HG03097 (cell line): ENCODE results near the gene USP6NL.

Experiments used
- ATAC-seq: cut with Tn5 transposase; IDR thresholded peaks from one replicate; pipeline ENCODE4 v1.9.1; 2021; ENCODE audit not compliant: unreplicated experiment, low FRiP score

The USP6NL gene

DNA sequence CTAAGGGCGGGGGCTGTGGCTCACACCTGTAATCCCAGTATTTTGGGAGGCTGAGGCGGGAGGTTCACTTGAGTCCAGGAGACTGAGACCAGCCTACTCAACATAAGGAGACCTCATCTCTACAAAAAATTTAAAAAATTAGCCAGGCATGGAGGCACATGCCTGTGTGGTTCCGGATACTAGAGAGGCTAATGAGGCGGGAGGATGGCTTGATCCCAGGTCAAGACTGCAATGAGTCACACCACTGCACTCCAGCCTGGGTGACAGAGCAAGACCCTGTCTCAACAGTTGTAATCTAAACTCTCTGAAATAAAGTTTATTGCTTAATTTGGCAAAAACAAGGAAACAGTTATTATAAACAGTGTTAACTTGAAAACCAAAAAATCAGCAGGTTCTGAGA is 123.3 kb downstream of the USP6NL start:
- ATAC-seq: no peak

DNA sequence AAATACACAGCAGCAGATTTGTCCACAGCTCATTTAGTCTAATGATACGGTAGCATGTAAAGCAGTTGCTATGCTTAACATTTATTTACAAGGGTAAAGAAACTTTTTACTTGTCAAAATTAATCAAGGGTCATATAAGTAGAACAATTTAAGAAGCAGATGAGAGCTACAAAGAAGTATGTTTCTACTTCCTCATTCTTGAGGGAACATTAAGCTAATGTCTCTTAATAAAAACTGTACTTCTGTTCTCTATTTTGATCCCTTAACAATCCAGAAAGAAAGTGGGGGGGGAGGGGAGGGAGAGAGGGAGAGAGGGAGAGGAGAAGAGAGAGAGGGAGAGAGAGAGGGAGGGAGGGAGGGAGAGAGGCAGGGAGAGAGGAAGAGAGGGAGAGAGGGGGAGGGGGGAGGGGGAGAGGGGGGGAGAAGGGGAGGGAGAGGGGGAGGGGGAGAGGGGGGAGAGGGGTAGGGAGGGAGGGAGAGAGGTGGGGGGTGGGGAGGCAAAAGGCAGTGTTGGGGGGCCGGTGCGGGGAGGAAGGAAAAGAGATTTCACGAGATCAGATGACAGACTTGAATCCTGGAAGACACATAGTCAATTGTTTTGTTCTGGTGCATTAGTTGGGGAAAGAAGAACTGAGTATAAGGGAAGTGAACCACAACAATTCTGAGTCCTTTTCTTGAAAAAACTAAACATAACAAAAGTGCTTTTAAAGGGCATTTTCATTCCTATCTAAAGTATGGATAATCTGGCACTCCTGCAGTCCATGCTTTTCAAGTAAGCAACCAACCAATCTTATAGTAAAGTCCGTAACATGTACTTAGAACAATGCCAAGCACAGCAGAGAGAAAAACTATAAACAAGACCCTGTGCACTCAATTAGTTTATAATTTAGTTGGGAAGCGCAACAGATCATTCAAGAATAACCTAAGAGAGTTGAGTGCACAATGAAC is 128.0 kb downstream of the USP6NL start:
- no peak for ATAC-seq

DNA sequence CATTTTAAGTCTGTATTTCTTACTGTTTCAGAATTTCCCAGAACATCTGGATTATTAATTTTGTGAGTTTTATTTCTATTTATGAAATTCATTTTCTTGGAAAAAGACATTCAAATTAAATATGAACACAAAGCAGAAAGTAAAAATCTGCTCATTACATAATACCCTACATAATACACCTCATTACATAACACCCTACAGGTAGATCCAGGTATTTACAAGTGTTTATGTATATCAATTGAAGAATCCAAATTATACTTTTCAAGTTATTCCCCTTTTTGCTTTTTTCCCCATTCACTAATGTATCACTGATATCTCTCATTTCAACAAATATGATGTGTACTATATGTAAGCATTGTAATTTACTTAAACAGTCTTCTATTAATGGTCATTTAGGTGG is 129.1 kb downstream of the USP6NL start:
- ATAC-seq: no peak

DNA sequence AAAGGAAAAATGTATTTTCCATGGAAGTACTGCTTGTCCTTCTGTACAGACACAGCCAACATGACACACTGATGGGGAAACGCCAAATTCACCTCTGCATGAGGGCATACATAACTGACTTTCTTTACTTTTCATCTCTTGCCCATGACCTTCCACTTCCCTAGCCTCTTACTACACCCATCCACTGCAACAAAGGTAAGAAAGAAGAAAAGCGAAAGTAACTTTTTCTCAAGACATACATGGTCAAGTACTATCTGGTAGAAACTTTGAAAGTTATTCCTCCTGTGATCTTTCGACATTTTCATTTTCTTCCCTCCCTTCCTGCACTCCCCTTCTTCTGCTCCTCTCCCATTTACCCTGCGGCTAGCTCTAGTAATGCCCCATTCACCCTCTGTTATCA is 130.8 kb downstream of the USP6NL start:
- no peak for ATAC-seq

DNA sequence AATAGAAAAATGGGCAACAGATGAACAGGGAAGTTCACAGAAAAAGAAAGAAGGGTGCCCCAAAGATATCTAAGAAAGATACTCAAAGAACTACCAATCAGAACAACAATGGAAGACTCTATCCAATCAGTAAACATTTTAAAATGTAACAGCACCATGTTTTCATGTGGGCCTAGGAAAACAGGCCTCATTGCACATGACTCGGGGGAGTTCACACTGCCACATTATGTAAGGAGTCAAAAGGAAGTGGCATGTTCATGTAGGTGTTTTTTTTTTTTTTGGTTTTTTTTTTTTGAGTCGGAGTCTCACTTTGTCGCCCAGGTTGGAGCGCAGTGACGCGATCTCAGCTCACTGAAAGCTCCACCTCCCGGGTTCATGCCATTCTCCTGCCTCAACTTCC is 132.2 kb downstream of the USP6NL start:
- no peak for ATAC-seq

DNA sequence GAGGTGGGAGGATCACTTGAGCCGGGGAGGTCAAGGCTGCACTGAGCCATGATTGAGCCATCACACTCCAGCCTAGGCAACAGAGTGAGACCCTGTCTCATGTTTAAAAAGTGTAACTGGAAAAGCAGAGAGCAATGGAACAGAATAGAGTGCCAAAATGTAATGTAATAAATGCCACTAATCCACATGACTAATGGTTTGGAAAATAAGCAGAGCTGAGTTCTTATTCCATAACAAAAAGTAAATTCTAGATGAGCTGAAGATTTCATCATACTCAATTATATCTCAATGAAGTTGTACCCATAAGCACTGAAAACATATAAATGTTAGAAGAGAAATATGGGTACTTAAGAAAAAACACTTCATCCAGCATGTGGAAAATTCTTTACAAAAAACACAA is 132.6 kb downstream of the USP6NL start:
- ATAC-seq: no peak

DNA sequence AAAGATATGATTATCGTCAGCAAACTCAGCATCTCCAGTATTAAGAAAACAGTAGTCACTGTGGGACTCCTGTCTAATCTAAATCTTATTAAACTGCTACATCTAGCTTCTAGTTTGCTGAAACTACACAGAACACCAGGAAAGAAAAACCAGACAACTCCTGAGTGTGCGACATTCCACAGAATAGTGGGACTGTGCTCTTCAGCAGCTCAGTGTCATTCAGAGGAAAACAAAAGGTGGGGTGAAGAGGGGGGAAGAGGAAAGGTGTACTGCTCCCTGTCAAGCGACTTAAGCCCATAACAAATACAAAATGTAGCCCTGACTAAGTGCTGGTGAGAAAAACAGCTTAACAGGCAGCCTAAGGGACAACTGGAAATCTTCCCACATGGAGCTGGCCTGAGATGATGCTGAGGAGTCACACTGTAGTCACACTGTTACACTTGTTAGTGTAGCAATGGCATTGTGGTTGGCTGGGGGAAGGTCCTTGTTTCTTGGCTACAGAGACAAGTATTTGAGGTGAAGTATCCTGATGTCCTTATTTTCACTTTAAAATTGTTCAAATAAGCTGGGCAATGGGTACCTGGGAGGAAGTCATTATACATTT is 135.5 kb downstream of the USP6NL start:
- no peak for ATAC-seq

DNA sequence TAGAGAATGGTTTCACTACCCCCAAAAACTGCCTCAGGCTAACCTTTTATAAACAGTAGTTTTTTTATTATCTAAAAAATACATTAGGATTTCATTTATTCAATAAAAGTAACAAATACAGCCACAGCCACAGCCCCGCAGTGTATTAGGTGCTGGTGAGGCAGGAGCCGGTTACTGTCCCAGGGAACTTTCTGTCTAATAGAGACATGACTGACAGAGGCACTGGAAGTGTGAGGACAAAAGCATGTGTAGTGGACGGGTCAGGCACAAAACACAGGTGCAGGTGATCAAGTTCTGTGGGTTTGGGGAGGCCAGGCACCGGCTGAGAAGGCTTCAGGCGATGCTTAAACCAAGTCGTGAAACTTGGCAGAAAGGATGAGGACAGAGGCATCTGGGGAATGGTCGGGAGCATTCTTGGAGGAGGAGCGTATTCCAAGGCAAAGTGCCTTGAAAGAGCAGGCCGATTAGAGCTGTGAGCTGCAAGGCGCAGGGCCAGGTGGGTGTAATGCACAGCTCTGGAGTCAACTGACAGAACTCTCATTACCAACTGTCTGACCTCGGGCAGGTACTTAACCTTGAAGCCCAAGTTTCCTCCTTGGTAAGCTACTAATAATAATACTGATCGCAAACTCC is 138.2 kb downstream of the USP6NL start:
- ATAC-seq: no peak

DNA sequence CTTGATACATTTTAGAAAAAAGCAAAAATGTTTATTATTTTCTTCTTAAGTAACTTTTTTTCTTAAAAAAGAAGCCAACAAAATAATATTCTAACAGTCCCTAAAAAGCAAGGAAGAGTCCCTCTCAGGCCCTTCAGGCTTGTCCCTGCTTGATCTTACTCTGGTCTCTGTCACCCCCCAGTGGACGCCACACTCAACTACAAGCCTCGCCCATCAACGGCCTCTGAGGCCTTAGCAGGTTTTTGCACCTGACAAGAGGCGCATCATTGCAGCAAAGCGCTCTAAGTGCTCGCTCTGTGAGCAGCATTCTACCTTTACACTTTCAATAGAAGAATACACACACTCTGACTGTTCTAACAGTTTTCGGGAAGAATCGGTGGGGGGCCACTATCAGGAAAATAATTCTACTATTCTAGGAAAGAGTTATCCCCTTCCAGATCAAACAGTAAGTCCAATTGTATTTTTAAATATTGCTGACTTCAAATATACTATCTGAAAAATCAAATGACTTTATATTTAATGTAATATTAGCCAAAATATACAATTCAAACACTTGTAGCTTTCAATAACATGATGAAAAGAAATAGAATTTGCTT is 139.2 kb downstream of the USP6NL start:
- ATAC-seq: no peak

DNA sequence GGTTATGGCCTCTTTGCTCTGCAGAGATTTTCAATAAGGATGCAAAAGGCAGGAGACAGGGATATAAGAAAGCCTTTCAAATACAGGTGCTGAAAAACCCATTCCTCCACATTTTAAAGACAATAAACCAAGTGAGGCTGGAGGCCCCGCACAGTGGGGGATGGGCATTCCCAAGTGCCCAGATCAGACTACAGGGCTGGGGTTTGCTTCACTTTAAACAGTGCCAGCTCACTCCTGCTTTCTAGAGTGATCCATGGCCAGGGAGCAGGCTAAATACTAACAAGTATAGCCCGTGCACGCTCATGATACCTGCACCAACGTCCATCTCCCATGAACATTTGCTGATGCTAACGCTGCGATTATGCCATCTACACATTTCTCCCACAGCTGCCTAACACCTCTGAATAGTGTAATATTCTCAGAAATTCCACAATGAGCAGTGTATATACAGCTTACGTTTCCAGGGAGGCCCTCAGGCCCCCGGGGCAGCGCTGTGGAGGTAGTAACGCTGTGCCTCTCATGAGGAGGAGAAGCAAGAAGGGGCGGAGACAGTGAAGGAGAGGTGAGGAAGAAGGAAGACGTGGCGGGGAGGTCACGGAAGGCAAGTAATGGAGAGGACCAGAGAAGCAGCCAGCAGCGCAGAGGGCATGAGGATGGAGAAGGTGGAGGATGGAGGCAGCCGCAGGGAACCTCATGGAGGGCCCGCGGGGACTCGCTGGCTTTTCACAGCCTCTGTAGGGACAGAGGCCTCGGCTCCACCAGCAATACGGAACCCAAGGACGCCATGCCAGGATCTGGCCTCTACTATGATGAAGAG is 141.7 kb downstream of the USP6NL start:
- ATAC-seq: no peak

DNA sequence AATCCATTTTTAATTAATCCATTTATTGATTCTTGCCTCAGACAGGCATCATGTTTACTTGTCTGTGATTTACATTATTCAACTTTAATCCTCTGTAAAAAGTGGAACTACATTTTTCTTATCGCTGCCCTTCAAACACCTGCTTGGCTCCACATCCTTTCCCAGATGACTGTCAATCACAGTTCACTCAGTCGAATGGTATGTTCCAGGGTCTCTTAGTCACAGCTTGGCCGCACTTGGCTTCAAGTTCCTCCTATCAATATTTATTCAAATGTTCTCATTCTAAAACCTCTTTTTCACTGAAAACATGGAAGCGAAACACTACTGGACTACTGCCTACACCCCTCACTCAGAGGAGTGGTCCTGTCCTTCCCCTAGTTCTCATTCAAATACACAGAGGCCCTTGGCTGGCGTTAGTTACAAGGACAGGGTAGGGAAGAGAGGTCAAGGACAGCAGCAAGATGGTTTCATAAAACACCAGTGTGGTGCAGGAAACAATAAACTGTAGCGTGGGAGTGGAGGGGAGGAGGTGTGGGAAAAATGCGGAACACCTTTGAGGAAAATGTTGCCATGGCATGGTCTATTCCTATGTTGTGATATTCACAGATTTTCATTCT is 143.2 kb downstream of the USP6NL start:
- ATAC-seq: no peak

DNA sequence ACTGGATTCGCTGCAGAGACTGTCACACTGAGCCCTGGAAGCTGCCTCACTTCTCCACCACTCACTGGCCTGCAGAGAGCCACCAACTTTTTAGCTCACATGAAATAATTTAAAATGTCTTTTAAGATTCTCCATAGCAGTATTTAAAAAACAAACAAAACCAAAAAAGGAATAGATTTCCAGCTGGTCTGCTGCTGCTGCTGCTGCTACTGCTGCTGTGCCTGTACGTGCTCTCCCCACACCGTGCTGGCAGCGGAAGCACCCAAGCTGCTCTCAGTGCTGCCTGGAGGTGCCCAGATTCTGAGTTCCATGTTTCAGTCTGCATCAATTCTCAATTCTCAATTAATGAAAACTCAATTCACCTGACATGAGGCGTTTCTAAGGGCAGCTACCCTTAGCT is 146.0 kb downstream of the USP6NL start:
- no peak for ATAC-seq

DNA sequence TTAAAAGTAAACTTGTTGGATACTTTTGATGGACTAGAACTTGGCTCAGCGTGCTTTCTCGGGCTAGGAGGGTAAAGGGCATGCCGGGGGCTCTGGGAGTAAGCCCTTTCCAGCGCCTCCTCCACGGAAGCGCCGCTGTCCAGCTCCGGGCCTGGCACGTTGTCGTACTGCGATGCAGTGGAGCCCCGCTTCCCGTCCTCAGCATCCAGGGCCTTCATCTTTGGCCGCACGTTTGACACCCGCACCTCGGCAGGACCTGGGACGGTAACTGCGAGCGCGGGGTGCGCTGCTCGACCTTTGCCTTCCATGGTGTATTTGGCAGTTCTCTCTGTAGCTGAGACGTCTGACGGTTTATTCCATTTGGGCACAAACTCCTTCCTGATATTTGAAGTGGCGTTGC is 148.3 kb downstream of the USP6NL start:
- ATAC-seq: no peak

DNA sequence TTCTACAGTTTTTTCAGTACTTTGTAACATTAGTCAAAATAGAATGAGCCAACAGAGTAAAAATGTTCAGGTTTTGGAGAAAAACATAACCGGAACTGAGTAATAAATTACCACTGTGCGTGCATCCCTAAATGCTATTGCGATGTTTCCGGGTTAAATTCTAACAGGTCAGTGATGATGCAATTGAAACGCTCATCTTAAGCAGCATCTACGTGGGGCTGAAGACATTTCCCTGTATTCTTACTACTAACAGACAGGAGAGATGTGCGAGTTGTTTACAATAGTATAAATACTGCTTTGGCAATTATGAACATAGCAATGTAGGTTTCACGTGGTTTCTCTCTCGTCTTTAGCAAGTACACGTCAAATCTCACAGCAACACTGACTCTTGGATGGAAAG is 149.4 kb downstream of the USP6NL start:
- ATAC-seq: no peak

DNA sequence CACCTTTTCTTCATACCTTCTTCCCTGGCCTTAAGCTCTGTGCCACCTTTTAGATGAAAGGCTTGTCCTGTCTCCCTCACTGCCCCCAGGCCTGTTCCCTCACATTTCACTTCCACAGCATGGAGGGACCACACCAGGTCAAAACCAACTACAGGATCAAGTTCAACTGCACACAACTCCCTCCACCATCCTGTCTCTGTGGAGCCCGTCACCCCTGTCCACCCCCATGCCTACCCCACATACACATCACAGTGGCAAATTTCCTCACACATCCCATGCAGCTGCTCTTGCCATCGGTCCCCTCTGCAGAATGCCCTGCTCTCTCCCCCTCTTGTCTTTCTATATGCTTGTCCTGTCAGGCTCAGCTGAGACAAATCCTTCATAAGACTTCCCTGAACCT is 154.1 kb downstream of the USP6NL start:
- no peak for ATAC-seq

DNA sequence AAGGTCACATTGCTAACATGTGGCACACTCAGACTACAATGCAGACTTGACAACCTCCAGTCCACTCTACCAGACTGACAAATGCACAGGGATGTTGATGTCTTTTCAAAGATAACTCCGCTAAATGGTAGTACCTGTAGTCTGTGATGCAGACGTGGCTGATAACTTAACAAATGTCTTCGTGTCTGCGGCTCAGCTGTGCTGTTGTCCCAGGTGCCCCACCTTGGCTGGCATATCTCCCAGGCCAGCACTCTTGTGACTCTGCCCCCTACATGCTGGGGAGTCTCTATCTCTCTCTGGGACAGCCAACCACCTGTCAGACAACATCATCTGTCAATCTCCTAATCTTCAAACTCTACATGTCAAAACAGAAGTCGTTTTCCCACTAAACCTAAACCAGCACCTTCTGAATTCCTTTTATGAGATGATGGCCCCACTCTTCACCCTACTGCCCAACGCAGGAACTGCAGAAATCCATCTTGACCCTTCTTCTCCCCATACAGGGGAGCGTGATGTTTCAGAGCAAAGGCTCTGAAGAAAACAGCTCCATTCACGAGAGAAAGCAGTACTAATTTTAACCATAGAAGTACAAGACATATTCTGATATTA is 156.4 kb downstream of the USP6NL start:
- no peak for ATAC-seq

DNA sequence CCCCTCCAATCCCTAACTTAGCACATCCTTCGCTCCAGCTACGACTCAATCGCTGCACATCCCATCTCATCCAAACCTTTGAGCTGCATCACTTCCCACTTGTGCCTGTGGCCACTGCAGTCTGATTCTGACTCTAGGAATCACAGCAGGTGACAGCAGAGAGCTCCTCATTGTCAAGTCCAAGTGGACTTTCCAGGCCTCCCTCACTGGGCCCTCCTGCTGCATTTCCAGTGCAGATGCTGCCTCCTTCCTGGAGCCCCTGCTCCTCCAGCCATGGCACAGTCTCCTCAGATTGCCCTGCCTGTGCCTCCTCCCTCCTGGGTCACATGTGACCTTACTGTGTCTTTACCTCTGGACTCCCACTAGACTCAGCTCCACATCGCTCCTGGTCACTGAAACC is 157.3 kb downstream of the USP6NL start:
- ATAC-seq: no peak

DNA sequence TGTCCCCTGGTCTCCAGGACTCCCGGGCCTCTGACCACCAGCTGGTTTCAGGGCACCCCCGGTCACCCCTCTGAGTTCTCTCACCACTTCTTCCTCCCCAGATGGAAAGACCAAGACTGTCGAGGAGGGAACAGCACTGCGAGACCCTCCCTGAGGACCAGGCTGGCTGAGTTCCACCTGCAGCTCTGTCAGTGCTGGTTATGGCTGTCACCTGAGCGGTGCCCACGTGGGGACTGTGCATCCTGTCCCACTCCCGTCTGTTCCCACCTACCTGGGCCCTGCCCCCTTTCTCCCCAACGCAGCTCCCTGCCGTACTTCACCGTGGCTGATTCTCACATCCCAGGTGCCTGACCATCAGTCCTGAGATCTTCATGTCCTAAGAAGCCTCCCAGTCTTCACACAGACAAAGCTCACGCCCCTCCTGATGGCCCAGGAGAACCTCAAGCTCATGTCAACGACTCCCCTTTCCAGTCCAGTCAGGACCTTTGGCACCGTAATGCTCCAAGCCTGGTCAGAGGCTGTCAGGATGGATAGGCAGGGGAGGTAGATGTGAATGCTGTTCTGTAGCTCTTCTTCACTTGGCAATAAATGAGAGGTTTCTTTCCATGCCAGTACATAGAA is 159.7 kb downstream of the USP6NL start:
- no peak for ATAC-seq

DNA sequence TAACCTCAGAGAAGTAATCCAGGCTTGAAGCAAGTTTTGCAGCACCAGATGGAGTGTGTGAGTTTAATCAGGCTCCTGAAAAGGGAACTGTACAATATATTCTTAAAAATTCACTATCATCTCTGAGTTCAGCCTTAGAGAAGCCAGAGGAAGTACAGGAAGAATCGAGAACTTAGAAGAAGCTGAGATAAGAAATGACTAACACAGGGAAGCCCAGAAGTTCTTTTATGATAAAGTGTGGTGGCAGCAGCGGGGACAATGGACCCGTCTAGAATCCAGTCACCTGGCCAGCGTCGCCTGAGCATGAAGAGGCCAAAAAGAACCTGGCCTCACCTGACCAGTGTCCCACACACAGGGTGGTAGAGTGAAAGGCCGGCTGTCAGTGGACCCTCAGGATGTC is 161.0 kb downstream of the USP6NL start:
- ATAC-seq: no peak
